SK-N-DZ (cell line): ENCODE data around the gene CDCP1.

Experiments used
- DNase-seq: peaks from one replicate; pipeline ENCODE4 v3.0.0-alpha.2; 2015; ENCODE audit warnings: low spot score

The CDCP1 gene

GRCh38 chr3:45139372-45140140, 6.6 kb downstream of the CDCP1 start:
- no peak for DNase-seq

DNA sequence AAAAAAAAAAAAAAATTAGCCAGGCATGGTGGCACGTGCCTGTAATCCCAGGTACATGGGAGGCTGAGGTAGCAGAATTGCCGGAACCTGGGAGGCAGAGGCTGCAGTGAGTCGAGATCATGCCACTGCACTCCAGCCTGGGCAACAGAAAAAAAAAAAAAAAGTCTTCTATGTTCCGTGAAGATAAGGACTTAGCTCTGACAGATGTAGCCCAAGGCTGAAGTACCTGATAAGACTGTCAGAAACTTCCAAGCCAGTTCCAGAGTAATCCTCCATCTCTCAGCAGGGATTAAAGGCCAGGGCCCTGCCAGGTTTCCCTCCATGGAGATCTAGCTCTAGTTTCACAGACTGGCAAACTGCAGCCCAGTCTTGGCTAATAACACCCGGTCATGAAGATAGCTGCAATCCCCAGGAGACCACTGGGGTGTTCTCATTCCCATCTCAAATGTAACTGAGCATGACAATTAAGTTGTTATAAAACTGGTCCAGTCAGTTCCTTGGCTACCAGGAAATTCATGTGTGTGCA, 8.5 kb downstream of the CDCP1 start:
- DNase-seq = no peak

GRCh38 chr3:45135959-45136358, 10.2 kb downstream of the CDCP1 start:
- no peak for DNase-seq

- no peak for DNase-seq
Observed at GRCh38 chr3:45134758-45135521, 11.2 kb downstream of the CDCP1 start.

GRCh38 chr3:45132568-45133211, 13.5 kb downstream of the CDCP1 start:
- no peak for DNase-seq

DNA sequence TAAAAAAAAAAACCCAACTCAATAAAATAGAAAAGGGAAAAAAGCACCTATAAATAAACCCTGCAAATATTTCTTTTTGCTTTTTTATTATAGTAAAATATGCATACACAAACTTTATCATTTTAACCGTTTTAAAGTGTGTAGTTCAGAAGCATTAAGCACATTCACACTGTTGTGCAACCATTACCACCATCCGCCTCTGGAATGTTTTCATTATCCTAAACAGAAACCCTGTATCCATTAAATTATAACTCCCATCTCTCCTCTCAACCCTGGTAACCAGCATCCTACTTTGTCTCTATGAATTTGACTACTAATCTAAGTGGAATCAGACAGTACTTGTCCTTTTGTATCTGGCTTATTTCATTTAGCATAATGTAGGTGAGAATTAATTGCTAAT, 15.0 kb downstream of the CDCP1 start:
- no peak for DNase-seq

DNA sequence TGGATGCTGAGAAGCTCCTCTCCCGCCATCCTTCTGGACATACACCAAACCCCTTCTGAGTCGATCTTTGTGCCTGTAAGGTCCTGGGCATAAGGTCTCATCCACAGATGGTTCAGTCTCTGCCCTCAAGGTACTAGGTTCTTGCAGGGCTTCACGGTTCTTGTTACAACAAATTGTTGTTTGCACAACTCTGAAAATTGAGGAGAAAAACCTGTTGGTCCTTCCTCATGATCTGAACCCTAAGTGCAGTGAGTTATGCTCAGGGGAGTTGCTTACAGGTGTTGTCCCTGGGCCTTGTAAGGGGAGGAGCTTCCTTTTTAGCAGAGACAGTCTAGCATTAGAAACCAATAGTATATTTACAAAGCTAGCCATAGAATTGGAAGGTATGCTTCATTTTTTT, 15.7 kb downstream of the CDCP1 start:
- no peak for DNase-seq

DNA sequence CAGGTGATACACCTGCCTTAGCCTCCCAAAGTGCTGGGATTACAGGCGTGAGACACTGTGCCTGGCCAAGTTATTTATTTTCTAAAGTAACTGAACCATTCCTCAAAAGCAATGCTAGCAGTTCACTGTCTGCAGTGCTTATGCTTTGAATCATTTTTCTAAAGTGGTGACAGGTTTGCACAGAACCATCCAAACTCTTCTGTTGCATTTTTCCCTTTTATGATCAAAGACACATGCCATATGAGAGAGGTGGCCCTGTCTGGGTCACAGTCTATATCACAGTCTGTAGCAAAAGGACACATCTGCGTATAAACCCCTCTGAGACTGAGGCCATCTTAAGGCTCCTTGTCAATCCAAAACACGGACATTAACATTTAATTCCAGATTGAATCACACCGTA, 17.2 kb downstream of the CDCP1 start:
- no peak for DNase-seq

GRCh38 chr3:45127130-45127822, 18.9 kb downstream of the CDCP1 start:
- no peak for DNase-seq

DNA sequence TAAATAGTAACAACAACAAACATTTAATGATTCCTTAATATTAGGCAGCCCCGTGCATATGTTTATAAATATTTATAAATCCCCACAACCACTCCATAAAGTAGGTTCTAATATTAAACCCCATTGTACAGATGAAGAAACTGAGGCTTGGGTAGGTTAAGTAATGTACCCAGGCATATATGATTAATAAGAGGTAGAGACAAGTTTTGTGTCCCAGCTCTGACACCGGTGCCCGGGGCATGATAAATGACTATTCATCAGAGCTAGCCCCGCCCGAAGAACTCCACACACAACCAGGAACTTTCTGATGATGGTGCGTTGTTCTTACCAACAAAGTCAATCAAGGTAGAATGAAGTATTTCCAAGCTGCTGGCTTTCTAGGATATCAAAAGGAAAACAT, 19.4 kb downstream of the CDCP1 start:
- no peak for DNase-seq

- no peak for DNase-seq
Observed at GRCh38 chr3:45125550-45126026, 20.6 kb downstream of the CDCP1 start.

- no peak for DNase-seq
Observed at GRCh38 chr3:45124956-45125355, 21.2 kb downstream of the CDCP1 start.

DNA sequence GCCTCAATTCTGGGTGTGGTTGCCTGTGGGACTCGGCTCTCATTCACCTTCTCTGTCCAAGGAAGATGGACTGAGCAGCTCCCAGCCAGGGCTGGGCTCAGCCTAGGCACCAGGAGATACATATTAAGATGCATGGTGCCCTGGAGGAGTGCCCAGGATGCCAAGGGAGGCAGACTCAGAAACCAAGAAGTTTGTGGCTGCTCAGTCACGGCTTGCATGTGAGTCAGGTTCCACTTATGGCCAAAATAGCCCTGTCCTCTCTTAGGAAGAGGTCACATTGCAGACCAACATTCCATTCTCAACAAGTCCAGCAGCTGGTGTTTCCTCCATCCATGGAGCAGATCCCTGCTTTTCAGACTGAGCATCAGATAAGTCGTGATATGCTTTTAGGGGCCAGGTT, 21.8 kb downstream of the CDCP1 start:
- DNase-seq = no peak

GRCh38 chr3:45123581-45124269, 22.5 kb downstream of the CDCP1 start:
- DNase-seq = no peak

- no peak for DNase-seq
Observed at GRCh38 chr3:45123030-45123429, 23.1 kb downstream of the CDCP1 start.

DNA sequence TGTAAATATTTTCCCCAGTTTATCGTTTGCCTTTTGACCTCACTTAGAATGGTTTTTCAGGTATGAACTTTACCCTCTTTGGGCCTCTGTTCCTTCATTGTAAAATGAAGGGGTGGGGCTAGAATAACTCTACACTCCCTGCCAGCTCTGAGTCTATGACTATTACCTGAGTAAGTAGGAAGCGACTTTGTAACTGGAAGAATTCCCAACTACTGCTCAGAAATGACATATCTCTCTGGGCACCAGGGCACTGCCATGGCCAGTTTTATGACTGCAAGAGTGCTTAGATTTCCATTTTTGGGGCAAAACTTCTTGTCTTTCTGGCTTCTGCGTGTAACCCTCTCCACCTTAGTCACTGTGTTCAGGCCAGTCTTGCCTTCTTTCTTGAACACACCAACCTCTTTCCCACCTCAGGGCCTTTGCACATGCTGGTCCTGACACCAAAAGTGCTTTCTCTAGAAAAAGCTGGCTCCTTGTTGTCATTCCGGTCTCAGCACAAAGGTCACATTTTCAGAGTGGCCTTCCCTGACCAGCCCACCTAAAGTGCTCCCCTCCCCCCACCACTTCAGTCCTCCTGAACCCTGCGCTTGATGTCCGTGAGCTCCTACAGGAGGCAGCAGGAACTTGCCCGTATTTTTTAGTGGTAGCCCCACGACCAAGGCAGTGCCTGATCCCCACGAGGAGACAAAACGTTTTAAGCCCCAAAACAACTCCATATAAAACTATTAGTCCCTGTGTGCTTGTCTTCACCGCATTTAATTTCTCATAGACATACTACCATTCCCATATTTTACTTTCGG, 25.6 kb downstream of the CDCP1 start:
- no peak for DNase-seq

DNA sequence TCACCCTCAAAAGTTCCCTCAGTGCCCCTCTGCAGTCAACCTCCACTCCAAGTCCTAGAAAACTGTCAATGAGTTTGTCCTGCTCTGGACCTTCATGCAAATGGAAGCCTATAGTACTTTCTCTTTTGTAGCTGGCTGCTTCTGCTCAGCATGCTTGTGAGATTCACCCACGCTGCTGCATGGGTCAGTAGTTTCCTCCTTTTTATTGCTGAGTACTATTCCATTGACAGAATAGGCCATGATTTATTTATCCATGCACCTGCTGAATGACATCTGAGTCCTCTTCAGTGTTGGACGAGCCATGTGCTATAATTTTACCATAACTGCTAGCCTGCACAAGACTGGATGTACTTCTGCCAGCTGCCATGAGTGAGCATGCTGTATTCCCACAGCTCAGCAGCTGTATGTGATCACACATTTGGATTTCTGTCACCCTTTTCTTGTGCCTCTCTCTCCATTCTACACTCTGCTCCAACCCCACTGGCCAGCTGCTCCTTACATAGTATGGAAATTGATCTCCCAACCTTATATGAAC, 26.3 kb downstream of the CDCP1 start:
- DNase-seq = no peak

GRCh38 chr3:45119376-45119775, 26.8 kb downstream of the CDCP1 start:
- no peak for DNase-seq

- DNase-seq = no peak
Observed at GRCh38 chr3:45118615-45119071, 27.5 kb downstream of the CDCP1 start.

GRCh38 chr3:45116350-45116749, 29.8 kb downstream of the CDCP1 start:
- no peak for DNase-seq
